Subcutaneous preadipocyte (primary cell): ENCODE data around the gene ATP11C. TPM values are rescaled to one million over a fixed set of nuclear protein-coding genes. Genes with fewer than 3 reads are reported as not detected.

Experiments used
- small RNA-seq: library from RNA; depleted of rRNA; stranded (forward); fragments of <200 nt; gene quantifications from one replicate; pipeline ENCODE3, GENCODE V24; 2012
- total RNA-seq: library from RNA; depleted of rRNA; stranded (reverse); fragments of >200 nt; gene quantifications from 2 replicates; pipeline ENCODE4 v1.2.3, GENCODE V29; 2012

The ATP11C gene
- total RNA-seq: 32.0 and 43.2 TPM in 2 replicates

GRCh38 chrX:139932901-139933796 lies at the start of gene ATP11C:
ATP11C (minus strand) TSS chrX:139933053; CDS start chrX:139932042, 1,011 bp downstream.

DNA sequence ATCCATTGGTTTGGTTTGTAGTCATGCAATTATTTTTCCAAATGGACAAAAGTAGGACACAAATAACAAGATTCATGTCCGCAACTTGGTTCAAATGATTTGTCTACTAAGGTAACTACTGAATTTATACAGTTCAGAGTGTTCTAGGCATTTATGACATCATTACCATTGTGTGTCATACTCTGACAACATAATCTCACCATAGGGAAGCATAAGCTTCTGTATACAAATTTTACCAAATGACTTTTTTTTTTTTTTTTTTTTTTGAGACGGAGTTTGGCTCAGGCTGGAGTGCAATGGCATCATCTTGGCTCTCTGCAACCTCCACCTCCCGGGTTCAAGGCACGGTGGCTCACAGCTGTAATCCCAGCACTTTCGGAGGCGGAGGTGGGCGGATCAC lies 32.6 kb upstream of the ATP11C start, which contains the start of gene CXorf66:
CXorf66 (minus strand) TSS at position 101 of the 400 bp plus-strand sequence; CDS start at position 76, 25 bp downstream.

GRCh38 chrX:139708067-139708466 lies 224.8 kb downstream of the ATP11C start, which contains the start of gene MCF2:
MCF2 (minus strand) TSS chrX:139708167; CDS start chrX:139651744, 56,423 bp downstream.

Small RNAs within 50 kb of the gene (small RNA-seq; reads per million reads assigned to genes)
- gene MIR505 (28.8 reads per million, percentile 97 among the genes with 10 or more reads in this experiment), gene RF00425 (not detected), gene RF01210 (not detected), gene RNU6ATAC23P (not detected)

Other genes with a start within 250 kb of the ATP11C start
- gene MCF2, start 224.9 kb downstream of the ATP11C start, total RNA-seq: not detected in 2 replicates
- not detected in 2 replicates for gene CXorf66, start 32.5 kb upstream of the ATP11C start, total RNA-seq